ENCODE measurements around the gene RNU4-1. TPM values are rescaled to one million over a fixed set of nuclear protein-coding genes. Genes with fewer than 3 reads are reported as not detected.

The RNU4-1 gene
- total RNA-seq, 1 experiment from 2014 or later = 2,323 TPM

- TF ChIP-seq EGR1 (IDR thresholded peaks at IDR 0.05; ENCODE audit: low read depth) = no peak
- TF ChIP-seq POLR2A (IDR thresholded peaks at IDR 0.05; ENCODE audit: borderline replicate concordance, extremely low read depth, insufficient read depth, insufficient read length) = no peak
- no peak for TF ChIP-seq FOSL1 (IDR thresholded peaks at IDR 0.05; ENCODE audit: low read depth)
- no peak for TF ChIP-seq ZFX (IDR thresholded peaks at IDR 0.05)
- no peak for TF ChIP-seq YY1 (IDR thresholded peaks at IDR 0.05; ENCODE audit: extremely low read depth, insufficient replicate concordance, low read depth, low read length)
- no peak for TF ChIP-seq SRF (IDR thresholded peaks at IDR 0.05; ENCODE audit: low read depth)
- TF ChIP-seq EZH2 (IDR thresholded peaks at IDR 0.05) = no peak
- TF ChIP-seq, protein P1, sequence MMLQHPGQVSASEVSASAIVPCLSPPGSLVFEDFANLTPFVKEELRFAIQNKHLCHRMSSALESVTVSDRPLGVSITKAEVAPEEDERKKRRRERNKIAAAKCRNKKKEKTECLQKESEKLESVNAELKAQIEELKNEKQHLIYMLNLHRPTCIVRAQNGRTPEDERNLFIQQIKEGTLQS (IDR thresholded peaks at IDR 0.05) = no peak
- TF ChIP-seq CEBPB (IDR thresholded peaks at IDR 0.05; ENCODE audit: low read depth) = no peak
- no peak for TF ChIP-seq JUND (IDR thresholded peaks at IDR 0.05)
- no peak for TF ChIP-seq CTCF (IDR thresholded peaks at IDR 0.05 in 2 of 3, conservative IDR thresholded peaks at IDR 0.05 in 1 of 3; ENCODE audit: borderline replicate concordance in 1 of 3, insufficient read depth in 1 of 3, low read depth in 2 of 3, low read length in 2 of 3)
- no peak for TF ChIP-seq CBX3 (IDR thresholded peaks at IDR 0.05; ENCODE audit: low read depth)
- no peak for TF ChIP-seq SIN3A (IDR thresholded peaks at IDR 0.05; ENCODE audit: low read depth)
- TF ChIP-seq ELF1 (IDR thresholded peaks at IDR 0.05; ENCODE audit: borderline replicate concordance, low read depth) = no peak
- TF ChIP-seq, protein P2, sequence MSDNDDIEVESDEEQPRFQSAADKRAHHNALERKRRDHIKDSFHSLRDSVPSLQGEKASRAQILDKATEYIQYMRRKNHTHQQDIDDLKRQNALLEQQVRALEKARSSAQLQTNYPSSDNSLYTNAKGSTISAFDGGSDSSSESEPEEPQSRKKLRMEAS (IDR thresholded peaks at IDR 0.05) = no peak
- no peak for TF ChIP-seq ZNF274 (IDR thresholded peaks at IDR 0.05; ENCODE audit: low read depth, low read length)
- TF ChIP-seq POLR2AphosphoS5 (IDR thresholded peaks at IDR 0.05; ENCODE audit: low read depth, low read length) = no peak
- TF ChIP-seq EZH2phosphoT487 (IDR thresholded peaks at IDR 0.05; ENCODE audit: borderline replicate concordance) = no peak
- TF ChIP-seq, protein P3, sequence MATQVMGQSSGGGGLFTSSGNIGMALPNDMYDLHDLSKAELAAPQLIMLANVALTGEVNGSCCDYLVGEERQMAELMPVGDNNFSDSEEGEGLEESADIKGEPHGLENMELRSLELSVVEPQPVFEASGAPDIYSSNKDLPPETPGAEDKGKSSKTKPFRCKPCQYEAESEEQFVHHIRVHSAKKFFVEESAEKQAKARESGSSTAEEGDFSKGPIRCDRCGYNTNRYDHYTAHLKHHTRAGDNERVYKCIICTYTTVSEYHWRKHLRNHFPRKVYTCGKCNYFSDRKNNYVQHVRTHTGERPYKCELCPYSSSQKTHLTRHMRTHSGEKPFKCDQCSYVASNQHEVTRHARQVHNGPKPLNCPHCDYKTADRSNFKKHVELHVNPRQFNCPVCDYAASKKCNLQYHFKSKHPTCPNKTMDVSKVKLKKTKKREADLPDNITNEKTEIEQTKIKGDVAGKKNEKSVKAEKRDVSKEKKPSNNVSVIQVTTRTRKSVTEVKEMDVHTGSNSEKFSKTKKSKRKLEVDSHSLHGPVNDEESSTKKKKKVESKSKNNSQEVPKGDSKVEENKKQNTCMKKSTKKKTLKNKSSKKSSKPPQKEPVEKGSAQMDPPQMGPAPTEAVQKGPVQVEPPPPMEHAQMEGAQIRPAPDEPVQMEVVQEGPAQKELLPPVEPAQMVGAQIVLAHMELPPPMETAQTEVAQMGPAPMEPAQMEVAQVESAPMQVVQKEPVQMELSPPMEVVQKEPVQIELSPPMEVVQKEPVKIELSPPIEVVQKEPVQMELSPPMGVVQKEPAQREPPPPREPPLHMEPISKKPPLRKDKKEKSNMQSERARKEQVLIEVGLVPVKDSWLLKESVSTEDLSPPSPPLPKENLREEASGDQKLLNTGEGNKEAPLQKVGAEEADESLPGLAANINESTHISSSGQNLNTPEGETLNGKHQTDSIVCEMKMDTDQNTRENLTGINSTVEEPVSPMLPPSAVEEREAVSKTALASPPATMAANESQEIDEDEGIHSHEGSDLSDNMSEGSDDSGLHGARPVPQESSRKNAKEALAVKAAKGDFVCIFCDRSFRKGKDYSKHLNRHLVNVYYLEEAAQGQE (IDR thresholded peaks at IDR 0.05; ENCODE audit: low read depth) = no peak
- Histone ChIP-seq H3K36me3 (ENCODE audit: control insufficient read depth in 1 of 2, insufficient read depth in 2 of 2, low read length in 2 of 2) (peaks cover 0 to 16% of the 10 kb centered on the region in 2 experiments; a peak in 1 of 4 replicates), H4K20me1 (ENCODE audit: insufficient read depth) (no peaks in the 10 kb centered on the region; the same call in 1 of the 2 replicates), H3K4me3 (replicated peaks in 1 of 2; ENCODE audit: low read depth in 1 of 2, low read length in 2 of 2) (no peak overlapping the region), H3K9me3 (ENCODE audit: control insufficient read depth in 1 of 2, insufficient read depth in 1 of 2, low read depth in 1 of 2, low read length in 2 of 2) (no peaks in the 10 kb centered on the region), H3K4me1 (ENCODE audit: control insufficient read depth in 1 of 2, insufficient read depth in 2 of 2, low read length in 2 of 2) (peaks cover 51 to 77% of the 10 kb centered on the region in 2 experiments), H3K9ac (ENCODE audit: low read length) (no peak overlapping the region), H2AFZ (ENCODE audit: low read depth, low read length, poor library complexity, severe bottlenecking) (no peak overlapping the region), H3K4me2 (ENCODE audit: low read length) (no peak overlapping the region), H3K27me3 (ENCODE audit: insufficient read depth, low read length) (no peaks in the 10 kb centered on the region), H3K27ac (ENCODE audit: low read depth, low read length) (no peak overlapping the region), H3K79me2 (ENCODE audit: insufficient read depth, low read length) (peaks cover 100% of the 10 kb centered on the region), H3K9me2 (ENCODE audit: insufficient read depth) (no peaks in the 10 kb centered on the region)
- intact Hi-C loops (cut with micrococcal nuclease) = no loop called here
- ATAC-seq (no peak), DNase-seq (ENCODE audit: low read depth, low spot score) (no peak)
- no TSS peak for BruUV-seq (replicated peaks)
- ChIA-PET POLR2A (interaction anchor here (1.3 to 8.6 kb wide), 3 partner anchors 10 to 58 kb away, joined by 3 to 123 read pairs (median 112); partner anchors contain the start of gene RPLP0), RAD21 (ENCODE audit: low non-redundant PET in 1 of 2, low total read pairs in 2 of 2, uncharacterized antibody in 2 of 2, unreplicated experiment in 2 of 2) (no interaction called here), CTCF (no interaction called here)
Observed at GRCh38 chr12:120259418-120260202, 33.4 kb downstream of the RNU4-1 start.
